Endothelial cell of hepatic sinusoid (primary cell): Measurements from ENCODE around the gene TSPEAR.
"Not testable (repeated sequence)": the region's sequence is repeated elsewhere in the genome, so short reads cannot be mapped to it uniquely, and the experiment has no call there.

Source experiments
- in situ Hi-C: cut with HindIII; loops from 2 replicates; pipeline ENCODE4 v1.10.0; 2017; ENCODE audit warnings: low sequenced_read_pairs

The TSPEAR gene

DNA sequence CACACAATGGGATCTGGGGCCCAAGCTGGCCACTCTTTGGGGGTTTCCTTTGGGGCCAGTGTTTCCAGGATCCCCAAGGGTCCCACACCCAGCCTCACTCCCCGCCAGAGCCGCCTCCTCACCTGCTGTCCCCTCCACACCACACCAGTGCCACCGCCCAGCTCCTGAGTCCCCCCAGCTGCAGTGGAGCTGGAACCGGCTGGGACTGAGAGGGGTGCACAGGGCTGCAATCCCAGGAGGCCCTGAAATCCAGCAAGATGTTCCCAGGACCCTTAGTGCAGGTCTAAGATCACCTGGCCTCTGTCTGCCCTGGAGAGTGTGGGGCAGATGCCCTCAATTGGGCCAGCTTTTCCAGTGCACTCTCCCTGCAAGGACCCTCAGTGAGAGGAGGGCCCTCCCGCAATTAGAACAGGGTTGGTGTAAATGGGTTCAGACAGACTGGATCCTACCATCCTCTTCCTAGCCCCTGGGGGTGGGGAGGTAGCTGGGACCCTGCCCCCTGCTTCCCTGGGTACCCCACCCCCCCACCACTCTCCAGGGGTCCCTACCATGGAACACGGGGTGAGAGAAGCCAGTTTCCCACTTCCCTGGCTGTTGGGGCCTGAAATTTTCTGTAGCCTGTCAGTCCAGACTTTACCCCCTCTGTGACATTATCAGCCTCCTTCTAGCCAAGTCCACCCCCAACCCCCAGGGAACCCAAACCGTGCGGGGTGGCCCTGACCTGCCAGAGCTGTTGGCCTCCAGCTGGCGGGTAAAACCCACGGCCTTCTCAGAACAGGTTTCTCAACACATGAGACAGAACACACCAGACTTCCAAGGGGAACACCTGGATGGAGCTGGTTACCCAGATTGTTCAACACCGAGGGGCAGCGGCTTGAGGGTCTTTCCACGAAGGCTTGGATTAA lies 7.4 kb downstream of the TSPEAR start:
- in situ Hi-C loops = no loop called here

DNA sequence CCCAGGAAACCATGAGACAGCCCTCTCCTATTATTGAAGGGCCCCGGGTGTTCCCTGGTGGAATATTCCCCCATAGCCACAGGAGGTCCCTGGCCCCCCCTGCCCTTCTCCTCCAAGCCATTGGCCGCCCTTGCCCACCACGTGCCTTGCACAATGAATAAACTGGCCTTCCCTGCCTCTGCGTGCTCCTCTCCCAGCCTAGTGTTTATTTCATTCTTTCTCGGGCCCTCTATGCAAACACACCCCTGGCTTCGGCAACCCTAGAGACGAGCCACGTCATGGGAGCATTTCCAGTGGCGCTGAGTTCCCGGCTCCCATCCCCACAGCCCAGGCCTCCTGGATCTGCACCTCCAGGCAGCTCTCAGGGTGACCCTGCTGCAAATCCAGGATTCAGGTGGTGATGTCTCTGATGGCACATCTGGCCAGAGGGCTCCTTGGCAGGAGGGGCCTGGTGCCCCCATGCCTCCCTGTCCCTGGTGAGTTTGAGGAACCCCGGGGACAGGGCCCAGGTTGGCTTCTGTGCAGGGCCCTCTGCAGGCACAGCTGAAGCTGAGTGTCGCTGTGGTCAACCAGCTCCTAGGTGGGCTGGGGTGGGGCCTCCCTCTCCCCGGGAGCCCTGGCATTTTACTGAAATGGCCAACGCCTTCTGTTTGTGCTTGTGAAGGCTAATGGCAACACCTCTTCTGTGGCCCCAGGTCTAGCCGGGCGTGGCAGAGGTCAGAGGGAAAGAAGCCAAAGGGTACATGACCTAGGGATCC lies 8.2 kb downstream of the TSPEAR start:
- in situ Hi-C loops = no loop called here

GRCh38 chr21:44702111-44702972 lies 9.0 kb downstream of the TSPEAR start:
- in situ Hi-C loops = no loop called here

DNA sequence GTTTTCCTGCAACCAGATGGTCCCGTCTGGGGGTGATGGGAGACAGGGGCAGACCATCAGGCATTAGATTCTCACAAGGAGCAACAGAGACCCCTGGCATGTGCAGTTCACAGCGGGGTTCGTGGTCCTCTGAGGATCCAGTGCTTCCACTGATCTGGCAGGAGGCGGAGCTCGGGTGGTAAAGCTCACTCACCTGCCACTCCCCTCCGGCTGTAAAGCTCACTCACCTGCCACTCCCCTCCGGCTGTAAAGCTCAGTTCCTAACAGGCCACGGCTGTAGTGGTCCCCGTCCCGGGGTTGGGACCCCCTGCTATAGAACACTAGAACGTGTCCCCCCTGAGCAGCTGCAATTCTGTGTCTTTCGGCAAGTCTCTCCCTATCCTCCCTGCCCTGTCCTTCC lies 9.8 kb downstream of the TSPEAR start:
- in situ Hi-C loops = no loop called here

GRCh38 chr21:44701023-44701400 lies 10.4 kb downstream of the TSPEAR start:
- in situ Hi-C loops = no loop called here

- in situ Hi-C loops = no loop called here
These were observed 11.0 kb downstream of the TSPEAR start for GRCh38 chr21:44700101-44701022.

DNA sequence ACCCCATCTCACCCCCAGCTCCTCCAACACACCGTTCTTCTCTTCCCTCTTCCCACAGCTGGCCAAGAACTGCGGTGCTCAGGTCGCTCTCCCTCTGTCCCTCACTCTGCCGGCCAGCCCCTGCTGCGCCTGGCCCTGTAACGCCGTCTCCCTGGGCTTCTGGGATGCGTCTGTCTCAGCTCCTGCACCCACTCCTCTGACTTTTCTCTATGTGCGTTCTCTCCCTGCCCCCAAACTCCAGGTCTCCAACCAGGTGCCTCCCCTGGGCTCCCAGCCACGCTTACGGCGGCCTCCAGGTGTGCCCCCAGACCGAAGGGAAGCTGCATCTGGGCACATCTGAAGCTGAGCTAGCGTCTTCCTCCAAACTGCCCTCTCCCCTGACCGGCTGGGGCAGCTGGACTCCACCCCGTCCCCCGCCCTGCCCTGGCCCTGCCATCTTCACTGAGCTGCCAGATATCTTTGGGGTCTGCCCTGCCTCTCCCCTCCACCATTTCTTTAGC lies 11.8 kb downstream of the TSPEAR start:
- in situ Hi-C loops = no loop called here

DNA sequence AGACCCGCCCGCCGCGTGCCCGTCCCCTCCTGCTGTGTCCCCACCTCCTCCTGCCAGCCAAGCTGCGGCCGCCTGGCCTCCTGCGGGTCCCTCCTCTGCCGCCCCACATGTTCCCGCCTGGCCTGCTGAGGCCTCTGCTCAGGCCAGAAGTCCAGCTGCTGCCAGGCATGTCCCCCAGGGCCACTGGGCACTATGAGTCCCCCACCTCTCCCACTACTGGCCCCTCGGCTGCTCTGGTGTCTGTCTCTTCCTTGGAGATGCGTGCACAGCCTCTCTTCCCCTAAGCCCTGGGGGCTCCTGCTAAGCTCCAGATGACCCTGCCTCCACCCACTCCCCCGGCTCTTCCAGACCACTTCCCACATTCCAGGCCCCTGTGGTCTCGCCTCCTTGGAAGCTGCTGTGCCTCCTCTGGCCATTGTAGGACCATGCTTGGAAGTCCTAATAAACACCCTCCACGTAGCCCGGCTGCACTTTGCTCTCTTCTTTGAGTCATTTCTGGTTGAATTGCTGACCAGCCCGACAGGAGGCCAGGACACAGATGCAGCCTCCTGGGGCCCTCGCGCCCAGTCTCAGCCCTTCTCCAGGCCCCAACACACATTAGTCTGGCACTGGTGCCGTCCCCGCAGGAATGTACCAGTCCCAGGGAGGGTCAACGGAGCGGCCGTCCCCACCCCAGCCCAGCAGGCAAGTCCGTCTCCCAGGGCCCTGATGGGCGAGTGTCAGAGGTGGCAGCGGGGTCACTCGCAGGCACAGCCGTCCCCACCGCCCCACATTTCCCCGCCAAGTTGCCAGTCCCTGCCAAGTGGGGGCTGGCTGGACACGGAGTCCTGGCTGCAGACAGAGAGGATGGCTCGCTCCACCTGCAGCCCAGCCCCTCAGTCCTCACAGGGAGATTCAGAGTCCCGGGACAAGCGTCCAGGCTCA lies 13.3 kb downstream of the TSPEAR start:
- in situ Hi-C loops = no loop called here

DNA sequence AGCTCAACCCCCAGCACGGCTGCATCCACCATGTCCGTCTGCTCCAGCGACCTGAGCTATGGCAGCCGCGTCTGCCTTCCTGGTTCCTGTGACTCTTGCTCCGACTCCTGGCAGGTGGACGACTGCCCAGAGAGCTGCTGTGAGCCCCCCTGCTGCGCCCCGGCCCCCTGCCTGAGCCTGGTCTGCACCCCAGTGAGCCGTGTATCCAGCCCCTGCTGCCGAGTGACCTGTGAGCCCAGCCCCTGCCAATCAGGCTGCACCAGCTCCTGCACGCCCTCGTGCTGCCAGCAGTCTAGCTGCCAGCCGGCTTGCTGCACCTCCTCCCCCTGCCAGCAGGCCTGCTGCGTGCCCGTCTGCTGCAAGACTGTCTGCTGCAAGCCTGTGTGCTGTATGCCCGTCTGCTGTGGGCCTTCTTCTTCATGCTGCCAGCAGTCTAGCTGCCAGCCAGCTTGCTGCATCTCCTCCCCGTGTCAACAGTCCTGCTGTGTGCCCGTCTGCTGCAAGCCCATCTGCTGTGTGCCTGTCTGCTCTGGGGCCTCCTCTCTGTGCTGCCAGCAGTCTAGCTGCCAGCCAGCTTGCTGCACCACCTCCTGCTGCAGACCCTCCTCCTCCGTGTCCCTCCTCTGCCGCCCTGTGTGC lies 14.1 kb downstream of the TSPEAR start, which contains the start of gene KRTAP10-12:
KRTAP10-12 (plus strand) TSS at position 1 of the 639 bp plus-strand sequence; CDS start at position 31, 30 bp downstream.
- in situ Hi-C loops = not testable (repeated sequence)

GRCh38 chr21:44696572-44696971 lies 14.8 kb downstream of the TSPEAR start:
- in situ Hi-C loops = no loop called here

GRCh38 chr21:44695641-44696040 lies 15.7 kb downstream of the TSPEAR start:
- in situ Hi-C loops = no loop called here

DNA sequence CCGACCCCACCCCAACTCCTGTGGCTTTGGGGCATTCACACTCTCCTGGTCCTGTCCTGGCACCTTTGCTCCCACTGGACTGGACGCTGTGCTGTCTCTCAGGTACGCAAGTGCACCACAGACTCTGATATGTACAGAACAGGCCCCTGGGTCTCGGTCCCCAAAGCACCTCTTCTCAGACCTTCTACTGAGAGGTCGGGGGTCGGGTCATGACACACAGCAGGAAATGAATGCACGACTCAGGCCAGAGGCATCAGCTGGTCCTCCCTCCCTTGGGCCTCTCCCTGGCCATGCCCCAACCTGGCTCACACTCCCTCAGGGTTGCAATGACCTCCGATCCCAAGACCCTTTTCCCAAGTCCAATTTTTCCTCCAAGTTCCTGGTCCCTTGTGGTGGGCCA lies 16.2 kb downstream of the TSPEAR start:
- in situ Hi-C loops = no loop called here

DNA sequence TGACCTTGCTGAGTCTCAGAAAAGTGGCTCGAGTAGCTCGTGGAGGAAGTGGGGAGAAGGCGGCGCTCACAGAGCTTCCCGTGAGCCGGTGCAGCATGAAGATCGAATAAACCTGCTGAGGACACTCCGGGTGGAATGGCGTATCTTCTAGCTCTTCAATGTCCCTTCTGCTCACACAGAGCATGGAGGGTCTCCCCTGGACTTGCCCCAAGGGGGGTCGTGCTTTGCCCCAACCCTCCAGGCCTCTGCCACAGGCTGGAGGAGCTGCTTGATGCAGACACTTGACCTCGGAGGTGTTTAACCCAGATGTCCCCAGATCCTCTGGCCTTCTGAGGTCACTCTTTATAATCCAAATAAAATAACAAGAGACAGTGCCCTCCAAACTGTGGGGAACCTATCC lies 16.6 kb downstream of the TSPEAR start:
- in situ Hi-C loops = loop anchor here (5.0 kb wide), 1 partner anchor 42 kb away; the partner anchor contains the start of gene KRTAP12-4

DNA sequence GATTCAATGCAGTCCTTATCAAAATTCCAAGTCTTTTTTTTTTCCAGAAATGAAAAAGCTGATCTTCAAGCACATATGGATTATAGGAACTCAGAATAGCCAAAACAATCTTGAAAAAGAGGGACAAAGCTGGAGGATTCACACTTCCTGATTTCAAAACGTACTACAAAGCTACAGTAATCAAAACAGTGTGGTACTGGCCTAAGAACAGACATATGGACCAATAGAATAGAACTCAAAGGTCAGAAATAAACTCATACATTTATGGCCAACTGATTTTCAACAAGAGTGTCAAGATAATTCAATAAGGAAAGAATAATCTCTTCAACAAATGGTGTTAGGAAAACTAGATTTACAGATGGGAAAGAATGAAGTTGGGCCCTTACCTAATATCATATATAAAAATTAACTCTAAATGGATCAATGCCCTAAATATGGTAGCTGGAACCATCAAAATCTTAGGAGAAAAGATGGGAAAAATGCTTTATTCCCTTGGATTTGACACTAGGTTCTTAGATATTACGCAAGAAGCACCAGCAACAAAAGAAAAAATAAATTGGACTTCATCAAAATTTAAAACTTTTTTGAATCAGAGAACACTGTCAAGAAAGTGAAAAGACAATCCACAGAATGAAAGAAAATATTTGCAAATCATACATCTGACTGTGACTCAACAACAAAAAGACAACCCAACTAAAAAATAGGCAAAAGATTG lies 18.4 kb downstream of the TSPEAR start:
- in situ Hi-C loops = loop anchor here (5.0 kb wide), 1 partner anchor 41 kb away; the partner anchor contains the start of gene KRTAP12-4

GRCh38 chr21:44691686-44692085 lies 19.7 kb downstream of the TSPEAR start:
- in situ Hi-C loops = loop anchor here (5.0 kb wide), 1 partner anchor 39 kb away; the partner anchor contains the start of gene KRTAP12-4

DNA sequence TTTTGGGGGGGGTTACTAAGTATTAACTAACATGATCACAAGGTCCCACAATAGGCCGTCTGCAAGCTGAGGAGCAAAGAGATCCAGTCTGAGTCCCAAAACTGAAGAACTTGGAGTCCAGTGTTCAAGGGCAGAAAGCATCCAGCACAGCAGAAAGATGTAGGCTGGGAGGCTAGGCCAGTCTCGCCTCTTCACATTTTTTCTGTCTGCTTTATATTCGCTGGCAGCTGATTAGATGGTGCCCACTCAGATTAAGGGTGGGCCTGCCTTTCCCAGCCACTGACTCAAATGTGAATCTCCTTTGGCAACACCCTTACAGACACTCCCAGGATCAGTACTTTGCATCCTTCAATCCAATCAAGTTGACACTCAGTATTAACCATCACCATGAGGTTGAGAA lies 21.6 kb downstream of the TSPEAR start:
- in situ Hi-C loops = loop anchor here (5.0 kb wide), 1 partner anchor 37 kb away; the partner anchor contains the start of gene KRTAP12-4

GRCh38 chr21:44687671-44688070 lies 23.7 kb downstream of the TSPEAR start:
- in situ Hi-C loops = no loop called here
